Smooth muscle cell of the brain vasculature (primary cell): ENCODE measurements around the gene FGD1.

Experiments used
- DNase-seq: peaks from one replicate; pipeline ENCODE4 v3.0.0-alpha.2; 2012; ENCODE audit warnings: low read depth, low spot score

Gene FGD1

DNA sequence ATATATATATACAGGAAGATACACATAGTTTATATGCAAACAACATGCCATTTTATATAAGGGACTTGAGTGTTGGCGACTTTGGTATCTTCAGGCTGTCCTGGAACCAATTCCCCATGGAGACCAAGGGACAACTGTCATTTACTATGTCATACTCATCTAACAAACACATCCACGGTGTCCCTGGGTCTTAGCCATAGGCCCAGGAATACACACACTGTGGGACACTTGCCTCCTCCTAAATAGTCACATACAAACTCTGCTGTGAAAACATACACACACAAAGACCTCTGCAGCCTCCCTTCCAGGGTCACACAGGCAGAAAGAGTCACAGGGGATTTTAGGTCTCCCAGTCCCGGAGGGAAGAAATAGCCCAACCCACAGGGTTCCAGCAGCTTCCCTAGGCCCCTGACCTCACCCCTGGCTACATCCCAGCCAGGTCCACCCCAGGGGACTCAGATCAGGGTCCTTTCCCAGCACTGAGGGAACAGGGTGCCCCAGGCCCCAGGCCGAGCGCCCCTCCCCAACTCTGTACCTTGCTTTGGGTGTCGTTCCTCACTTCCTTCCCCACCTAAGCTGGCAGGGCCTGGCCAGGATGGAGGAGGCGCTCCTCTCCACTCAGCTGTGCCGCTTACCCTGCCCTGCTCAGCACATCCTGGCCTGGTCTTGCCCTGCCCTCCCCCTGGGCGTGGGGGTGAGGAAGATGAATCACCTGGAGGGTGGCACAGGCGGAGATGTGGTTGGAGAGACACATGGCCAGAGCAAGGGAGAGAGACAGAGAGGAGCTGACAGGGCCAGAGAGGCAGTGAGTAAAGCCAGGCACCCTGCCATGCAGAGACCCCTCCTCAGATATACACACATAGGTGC is 21.8 kb downstream of the FGD1 start:
- DNase-seq: no peak

DNA sequence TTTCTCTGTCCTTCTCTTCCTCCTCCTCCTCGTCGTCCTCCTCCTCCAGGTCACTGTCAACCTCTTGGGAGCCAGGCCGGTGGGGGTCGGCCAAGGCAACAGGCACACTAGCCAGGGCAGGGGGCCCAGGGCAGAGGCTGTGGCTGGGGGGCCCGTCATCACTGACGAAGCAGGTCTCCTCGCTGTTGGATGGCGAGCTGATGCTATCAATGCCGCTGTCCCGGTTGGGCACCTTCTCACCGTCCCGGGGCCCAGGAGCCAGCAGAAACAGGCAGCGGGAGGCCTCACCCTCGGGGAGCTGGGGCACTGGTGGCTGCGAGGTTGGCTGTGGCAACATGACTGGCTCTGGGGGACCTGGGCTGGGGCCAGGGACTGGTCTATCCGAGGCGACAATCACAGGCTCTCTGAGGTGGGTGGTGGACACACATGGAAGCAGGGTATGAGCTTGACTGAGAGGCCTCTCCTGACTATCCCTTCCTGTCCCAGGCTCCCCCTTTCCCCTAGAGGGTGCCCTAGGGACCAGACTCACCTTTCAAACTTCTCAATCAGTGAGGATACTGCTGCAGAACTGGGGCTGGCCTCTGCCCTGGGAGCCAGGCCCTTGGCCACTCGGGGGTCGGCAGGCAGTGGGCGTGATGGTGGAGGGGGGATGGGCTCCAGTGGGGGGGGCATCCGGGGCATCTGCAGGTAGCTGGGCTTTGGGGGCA is 25.8 kb downstream of the FGD1 start:
- DNase-seq: no peak

DNA sequence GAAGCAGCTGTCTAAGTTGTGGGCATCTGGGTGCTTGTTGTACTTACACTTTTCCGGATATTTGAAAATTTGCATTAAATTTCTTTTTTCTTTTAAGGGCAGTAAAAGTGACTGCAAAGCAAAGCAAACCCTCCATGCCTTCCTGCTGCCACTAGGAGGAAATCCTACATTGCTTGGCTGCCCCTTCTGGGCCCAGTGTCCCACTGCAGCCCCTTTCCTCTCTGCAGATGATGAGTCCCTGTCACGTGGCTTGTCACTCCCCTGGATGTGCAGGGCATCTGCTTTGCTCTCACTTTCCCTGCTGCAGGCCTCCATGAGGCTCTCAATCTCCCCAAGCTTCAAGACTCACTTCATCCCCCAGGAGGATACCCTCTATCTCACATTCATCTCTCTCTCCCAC is 43.1 kb downstream of the FGD1 start:
- no peak for DNase-seq

DNA sequence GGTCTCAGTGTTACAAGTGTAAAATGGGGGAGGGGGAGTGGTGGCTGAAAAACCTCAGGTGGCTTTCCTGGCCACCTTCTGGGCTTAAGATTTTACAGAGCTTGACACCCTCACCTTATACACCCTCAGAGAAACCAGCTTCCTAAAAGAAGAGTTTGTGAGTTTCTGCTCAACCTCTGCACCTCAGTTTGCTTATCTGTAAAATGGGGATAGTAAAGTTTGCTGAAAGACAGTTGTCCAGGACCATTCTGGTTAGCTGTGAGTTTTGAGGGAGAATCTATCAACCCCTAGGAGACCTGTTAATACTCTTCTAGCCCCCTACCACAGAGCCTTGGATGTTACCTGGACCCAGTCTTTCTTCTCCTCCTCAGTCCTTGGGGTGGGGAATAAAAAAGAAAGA is 46.1 kb downstream of the FGD1 start:
- DNase-seq: no peak

DNA sequence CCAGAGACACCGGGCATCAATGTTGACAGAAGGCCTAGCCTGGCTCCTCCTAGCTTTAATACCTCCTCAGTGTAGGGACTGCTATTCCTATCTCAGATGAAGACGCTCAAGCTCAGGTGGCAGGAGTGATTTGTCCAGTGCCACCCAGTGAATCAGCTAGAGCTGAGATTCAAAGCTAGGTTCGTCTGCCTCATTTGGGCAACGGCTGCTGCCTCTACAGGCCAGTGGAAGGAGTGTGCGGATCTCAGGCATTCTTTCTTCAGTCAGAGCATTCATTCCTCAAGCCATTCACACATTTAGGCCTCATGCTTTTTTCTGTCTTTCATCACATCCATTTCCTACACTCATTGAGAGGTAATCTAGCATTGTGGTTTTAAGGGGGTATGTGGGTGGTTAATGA is 48.6 kb downstream of the FGD1 start:
- DNase-seq: no peak

DNA sequence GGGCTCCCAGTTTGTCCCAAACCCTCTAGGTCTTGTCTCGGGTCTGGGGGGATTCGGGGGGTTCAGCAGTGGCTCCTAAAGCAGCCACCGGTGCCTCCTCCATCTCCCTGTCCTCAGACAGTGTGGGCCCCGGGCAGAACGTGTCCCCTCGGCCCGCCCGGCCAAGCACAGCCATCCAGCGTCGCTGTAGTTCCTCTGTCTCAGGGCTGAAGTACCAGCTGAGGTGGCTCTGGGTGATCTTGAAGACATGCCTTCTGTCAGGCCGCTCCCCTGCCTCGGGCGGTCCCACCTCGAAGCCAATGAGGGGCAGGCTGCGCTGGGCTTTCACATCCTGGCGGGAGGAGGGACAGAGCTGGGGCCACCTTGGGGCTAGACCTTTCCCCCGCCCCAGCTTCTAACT is 50.0 kb downstream of the FGD1 start:
- no peak for DNase-seq

DNA sequence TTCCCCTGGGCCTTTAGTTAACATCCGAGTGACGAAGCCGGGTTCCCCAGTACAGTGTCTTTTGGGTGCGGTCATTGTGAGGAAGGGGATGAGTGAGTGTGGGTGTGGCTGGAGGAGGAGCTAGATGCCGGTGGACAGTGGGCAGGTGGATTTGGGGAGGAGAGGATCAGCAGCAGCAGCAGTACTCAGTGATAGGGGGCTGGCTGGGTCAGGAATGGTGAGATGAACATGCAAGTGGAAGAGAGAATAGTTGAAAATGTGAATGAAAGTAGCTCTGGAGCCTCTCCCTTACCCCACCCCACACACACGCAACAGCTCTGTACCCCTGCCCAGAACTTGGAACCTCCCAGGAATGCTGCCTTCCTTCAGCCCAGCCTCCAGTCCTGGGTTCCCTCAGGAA is 51.3 kb downstream of the FGD1 start:
- DNase-seq: no peak

DNA sequence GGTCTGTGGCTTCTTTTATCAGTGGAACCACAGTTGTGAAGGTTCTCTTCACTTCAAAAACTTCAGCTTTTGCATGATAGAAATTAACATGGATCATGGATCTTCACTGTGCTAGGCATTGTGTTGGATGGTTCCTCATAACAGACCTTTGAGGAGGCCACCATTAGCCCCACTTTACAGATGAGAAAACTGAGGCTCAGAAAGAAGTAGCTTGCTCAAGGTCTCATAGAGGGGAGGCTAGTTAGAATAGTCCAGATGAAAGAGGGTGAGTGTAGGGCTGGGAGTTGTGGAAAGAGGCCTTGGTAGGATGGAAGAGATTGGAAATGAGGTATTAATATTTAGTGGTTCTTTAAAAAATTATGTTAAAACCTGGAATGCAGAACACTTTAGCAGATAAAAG is 53.2 kb downstream of the FGD1 start:
- DNase-seq: no peak

DNA sequence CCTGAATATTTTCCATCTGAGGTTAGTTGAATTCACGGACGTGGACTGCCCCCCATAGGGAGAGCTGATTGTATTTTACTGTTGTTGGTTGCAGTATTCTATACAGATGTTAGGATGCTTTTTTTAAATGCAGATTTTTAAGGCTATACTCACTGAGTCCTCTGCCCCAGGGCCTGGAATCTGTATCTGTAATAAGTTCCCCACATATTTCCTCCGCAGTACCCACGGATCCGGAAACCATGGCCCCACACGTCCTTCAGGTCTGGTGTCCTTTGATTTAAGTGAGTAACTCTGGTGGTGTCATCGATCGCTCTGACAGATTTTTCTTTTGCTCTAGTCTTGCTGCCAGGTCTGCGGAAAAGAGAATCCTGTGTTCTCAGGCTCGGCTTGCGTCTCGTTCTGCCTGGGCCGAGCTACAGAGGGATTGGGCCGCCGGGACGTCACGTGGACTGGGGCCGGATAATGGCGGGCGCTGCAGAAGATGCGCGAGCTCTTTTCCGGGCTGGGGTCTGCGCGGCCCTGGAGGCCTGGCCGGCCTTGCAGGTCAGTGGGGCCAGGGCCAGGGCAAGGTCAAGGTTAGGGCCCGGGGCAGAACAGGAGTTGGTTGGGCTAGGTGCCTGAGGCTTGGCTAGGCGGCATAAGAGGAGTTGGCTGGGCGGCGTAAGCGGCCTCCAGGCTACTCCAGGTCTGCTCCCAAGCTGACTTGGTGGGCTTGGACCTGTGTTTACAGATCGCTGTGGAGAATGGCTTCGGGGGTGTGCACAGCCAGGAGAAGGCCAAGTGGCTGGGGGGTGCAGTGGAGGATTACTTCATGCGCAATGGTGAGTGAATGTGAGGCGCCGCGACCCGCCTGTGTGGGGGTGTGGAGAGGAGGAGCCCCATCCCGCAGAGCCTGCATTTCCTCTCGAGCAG is 55.8 kb downstream of the FGD1 start, which contains the start of gene TSR2:
TSS of gene TSR2 (plus strand) at position 445 of the 912 bp plus-strand sequence. CDS start at position 463, 18 bp downstream.
- peak; percentile 58 for DNase-seq

DNA sequence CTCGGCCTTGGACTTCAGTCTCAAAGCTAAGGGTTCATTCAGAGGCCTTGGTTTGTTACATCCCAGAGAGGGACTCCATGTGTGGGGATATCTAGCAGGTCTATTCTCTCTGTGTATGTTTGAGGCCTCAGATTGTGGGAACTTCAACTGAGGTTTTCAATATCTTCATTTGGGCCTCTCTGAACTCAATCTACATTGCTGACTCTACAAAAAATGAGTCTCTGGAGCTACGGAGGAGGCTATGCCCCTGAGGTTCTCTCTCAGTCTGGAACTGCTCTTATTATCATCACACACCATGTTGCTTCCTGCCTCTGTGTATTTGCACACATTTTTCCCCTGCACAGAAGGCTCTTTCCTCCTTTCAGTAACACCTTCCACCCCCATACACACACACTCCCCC is 60.9 kb downstream of the FGD1 start:
- no peak for DNase-seq

DNA sequence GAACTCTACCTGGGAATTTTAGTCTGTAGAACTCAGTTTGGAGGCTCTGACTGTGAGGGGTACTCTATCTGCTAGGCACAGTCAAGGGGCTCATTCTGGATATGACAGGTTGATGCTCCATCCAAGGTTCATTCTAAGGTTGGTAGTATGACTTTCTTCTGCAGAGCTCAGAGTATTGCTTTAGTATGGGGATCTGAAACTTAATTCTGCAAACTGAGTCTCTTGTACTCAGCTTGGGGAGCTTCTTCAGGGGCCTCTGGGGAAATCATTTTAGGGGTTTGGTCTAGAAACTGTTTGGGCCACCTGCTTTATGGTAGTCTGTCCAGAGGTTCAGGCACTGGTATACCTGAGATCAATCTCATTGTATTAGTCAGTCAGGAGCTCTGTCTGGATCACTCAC is 65.5 kb downstream of the FGD1 start:
- no peak for DNase-seq

DNA sequence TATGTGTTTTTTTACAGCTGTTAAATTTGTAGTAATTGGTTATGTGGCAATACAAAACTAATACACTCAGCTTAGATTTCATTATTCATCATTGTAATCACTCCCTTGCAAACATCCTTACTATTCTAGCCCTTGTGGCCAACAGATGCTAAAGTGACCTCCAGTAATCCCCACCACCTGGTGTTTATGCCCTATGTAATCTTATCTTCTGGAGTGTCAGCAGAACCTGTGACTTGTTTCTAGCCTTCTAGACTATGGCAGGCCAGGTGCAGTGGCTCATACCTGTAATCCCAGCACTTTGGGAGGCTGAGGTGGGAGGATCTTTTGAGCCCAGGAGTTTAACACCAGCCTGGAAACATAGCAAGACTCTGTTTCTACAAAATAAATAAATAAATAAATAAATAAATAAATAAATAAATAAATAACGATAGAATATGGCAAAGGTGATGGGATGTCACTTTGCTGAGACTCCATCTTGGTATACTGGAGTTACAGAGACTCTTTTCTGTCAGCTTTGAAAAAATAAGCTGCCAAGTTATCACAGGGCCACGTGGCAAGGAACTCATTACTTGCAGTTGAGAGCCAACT is 68.1 kb downstream of the FGD1 start:
- no peak for DNase-seq

DNA sequence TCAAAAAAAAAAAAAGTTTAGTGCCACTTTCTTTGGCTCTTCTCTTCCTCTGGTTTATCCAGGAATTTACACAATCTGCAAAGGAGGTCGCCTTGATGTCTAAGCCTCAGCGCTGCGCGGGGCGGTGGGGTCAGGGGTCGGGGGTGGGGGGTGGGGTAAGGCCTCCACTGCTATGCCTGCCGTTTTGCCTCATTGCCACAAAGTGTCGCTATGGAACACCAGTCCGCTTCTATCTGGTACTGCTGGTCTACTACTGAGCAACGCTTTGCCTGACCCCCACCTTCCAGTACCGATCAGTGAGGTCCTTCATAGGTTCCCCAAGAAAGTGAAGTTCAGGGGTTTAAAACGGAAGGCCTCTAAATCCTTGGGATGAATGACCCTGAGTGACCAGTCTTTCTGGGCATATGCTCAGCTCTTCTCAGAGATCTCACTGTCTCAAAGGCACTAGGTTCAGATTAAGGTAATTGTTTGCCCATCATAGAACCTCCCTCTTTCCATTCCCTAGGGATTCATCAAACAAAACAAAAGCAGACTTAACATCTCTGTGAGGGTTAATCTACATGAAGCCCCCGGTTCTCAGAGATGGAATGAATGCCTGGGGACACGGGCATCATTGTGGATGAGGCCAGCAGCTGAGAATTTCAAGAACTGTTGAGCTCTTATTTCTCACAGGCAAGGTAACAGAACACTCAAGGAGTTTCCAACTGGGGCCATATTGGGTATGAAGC is 72.7 kb downstream of the FGD1 start:
- no peak for DNase-seq

DNA sequence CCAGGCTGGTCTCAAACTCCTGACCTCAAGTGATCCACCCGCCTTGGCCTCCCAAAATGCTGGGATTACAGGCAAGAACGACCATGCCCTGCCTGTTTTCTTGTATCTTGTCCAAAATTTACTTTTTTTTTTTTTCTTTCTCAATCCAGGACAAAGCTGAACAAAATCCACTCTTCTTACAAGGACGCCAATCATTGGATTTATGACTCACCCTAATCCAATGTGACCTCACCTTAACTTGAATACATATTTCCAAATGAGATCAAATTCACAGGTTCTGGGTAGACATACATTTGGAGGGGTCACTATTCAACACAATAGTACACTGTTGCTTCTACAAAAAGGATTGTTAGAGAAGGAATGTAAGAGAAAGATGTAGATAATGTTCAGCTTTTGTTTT is 73.9 kb downstream of the FGD1 start:
- DNase-seq: no peak

DNA sequence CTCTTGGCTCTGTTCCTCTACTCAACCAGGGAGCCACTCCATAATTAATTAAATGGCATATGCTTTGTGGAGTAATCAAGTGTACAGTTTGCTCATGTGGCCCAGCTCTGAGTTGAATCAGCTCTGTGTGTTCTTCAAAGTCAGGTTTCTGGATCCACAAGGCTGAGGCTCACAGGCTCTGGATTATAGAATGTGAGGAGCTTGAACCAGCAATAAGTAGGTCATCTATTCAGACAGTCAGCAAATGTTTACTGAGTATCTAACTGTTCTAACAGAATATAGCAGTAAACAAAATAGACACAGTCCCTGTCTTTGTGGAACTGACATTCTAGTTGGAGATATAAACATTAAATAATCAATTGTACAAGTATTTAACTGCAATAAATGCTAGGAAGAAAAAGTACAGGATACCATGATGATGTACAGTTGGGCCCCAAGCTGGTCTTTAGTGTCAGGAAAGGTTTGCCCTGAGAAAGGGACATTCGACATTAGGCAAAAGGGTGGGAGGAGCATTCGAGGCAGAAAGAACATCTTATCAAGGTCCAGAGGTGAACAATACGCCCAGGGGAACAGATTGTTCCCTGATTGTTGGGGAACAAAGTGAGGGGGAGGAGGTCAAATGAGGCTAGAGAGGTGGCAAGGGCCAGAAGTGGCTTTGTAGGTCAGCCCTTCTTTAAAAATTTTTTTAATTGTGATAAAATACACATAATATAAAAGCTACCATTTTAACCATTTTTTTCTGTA is 76.3 kb downstream of the FGD1 start:
- no peak for DNase-seq

DNA sequence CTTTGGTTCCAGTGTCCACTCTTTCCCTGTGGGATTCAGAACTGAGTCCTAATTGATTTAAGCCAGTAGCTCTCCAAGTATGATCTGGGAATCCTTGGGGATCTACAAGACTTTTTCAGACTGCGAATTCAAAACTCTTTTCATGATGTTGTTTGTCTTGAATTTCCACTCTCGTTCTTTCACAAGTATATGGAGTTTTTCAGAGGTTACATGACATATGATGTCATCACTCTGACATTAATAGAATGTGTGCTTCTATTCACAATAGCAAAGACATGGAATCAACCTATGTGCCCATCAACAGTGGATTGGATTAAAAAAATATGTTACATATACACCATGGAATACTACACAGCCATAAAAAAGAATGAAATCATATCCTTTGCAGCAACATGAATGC is 79.1 kb downstream of the FGD1 start:
- DNase-seq: no peak

DNA sequence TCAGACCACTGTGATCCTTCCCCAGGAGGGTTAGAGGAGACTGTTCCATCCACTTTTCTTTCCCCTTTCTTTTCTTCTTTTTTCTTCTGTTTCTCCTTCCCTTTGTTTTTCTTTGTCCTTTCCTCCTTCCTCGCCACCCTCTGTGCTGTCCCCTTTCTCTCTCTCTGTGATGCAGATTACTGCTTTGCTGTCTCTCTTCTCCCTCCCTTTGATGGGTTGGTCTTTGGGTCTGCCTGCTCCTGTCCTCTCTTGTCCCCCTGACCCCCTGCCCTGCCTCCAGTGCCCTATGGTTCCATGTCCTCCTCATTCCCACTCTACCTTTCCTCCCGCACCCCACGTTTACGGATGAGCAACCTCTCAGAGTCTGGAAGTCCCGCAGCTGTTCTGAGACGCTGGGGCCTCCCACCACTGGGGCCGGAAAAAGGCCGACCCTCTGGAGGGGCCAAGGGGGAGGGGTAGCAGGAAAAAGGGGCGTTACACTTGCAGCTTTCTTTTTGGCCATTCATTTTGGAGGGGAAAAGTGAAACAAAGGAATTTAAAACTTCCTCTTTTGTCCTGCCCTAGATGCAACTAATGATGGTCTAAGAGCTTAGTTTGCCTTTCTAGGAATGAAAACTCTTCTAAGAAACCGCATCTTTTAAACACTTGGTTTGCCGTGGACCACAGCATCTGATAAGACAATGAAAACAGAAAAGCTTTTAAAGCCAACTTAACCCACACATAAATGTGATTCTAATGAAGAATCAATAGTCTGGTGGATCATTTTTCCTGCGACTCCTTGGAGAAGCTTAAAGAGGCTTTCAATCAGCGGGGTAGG is 80.3 kb downstream of the FGD1 start:
- DNase-seq: no peak

DNA sequence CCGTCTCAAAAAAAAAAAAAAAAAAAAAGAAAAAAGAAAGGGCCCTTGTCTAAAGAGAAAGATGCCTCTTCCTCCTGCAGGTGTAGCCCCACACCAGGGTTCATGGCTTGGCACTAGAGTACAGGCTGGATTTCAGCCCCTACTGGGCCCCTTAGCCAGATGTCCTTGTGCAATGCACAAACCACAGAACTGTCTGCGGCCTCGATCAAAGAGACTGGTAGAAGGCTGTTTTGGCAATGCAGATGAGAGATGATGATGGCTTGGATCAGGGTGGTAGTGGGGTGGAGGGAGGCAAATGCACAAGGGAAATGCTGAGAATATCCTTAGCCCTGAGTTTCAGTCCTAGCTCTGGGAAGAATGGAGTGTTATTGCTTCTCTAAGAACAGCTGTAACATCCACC is 82.3 kb downstream of the FGD1 start:
- DNase-seq: no peak

DNA sequence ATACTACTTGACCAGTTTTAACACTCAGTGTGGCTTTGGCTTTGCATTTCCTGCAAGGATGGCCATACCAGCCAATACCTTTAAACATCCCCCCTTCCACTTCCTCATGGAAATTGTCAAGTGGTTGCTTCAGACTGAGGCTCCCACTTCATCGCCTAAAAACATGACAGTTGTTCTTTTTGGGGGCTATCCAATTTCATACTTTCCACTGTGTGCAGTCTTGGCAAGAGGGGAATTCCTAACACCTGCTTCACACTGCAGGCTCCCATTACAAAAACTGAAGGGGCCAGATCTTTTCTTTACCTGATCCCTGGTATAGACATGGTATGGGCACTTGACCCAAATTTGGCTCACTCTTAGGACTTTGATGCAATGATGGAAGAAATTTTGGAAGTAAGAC is 84.3 kb downstream of the FGD1 start:
- no peak for DNase-seq
